ENCODE measurements around the gene CELF4.

The CELF4 gene

DNA sequence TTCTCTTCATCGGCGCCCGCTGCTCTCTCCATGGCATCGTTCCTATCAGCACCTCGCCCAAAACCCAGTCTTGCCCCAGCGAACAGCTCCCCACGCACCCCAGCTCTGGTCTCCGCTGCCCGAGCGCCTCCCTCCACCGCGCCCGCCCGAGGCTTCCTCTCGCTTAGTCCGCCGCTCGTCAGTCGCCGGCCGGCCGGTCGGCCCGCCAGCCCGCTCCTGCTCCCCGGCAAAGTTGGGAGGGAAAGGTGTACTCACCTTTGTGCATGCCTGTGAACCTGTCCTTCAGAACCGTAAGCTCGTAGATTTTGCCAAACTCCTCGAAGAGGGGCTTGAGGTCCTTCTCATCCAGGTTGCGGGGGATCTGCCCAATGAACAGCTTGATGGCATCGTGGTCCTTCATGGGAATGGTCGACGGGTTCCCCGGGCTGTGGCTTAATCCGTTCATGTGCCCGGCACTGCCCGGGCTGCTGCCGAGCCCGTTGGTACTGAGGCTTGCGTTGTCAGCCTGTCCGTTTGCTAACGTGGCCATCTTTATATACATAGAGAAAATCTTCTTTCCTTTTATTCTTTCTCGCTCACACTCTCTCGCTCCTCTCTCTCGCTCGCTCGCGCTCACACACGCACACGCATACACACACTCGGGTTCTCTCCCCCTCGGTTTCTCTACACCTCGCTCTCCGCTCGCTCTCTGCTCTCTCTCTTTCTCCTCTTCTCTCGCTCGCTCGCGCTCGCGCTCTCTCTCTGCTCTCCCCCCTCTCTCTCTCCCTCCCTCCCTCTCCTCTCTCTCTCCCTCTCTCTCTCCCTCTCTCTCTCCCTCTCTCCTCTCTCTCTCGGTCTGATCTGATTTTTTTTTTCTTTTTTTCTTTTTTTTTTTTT lies at the start of gene CELF4:
Gene CELF4 (minus strand): TSS at position 698 of the 876 bp plus-strand sequence.
- DNase-seq: peak; percentile 10

DNA sequence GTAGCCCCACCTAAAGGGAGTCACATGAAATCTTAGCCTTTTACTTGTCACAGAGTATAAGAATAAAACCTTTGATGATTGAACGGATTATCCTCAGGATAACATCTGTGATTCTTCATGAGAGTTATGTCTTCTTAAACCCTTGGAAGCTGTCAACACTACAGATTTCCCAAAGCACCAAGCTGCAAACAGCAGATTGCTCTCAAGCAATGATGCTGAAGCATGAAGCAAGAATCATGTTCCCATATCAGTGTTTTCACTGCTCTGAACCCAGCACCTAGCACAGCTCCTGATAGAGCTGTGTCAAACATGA lies 47.6 kb upstream of the CELF4 start:
- no peak for DNase-seq

DNA sequence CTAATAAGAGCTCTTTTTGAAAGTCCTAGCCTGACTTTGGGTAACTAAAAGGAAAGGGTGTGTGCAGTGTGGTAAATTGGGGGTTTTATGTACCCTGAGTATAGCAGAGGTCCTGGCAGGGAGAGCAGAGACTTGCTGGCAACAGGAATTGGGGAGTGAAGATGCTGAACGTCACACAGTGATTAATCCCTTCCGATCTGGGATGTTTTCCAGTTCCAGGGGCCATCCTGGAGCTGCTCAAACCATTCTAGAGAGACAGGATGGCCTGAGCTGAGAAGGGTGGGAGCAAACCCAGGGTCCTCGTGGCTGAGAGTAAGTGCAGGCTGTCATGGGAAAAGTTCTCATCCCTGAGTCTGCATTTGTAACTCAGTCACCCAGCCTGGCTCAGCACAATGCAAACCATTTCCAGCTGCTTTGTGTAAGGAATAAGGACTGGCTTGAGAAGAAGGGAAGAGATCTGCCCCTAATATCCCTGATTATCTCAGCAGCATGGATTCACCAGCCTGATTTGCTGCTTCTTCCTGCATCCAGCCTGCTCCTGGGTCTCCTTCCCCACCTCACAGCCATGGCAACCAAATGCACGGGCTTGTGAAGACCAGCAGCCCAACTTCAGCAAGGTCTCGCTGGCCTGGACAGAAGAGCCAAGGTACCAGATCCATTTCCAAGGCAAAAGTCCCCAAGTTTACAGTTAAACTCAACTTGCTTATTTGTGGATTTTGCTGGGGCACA lies 47.1 kb upstream of the CELF4 start:
- no peak for DNase-seq

DNA sequence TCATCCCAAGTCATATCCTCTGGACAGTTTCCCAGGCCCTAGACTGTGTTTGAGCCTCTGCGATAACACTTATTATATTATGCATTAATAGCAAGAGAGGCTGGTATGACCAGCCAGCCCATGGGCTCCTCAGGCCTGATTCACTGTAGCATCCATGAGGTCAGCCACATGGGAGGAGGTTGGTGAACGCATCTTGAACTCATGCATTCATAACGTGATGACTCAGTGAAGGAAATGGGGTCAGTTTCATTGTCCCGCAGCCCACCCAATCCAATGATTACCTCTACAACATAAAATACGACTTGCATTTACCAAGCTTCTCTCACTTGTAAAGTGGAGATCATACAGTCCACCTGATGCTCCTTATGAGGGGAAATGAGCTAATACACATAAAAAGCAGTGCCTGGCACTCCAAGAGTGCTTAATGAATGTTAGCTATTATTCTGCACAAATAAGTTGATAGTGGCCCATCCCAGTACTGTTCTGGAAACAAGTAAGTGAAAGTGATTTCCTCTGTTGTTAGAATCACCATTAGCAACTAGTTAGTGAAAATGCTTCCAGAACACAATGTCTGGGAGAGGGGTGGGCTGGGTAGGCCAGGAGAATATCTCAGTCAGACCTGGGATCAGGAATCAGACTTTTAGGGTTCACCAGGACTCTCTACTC lies 46.1 kb upstream of the CELF4 start:
- DNase-seq: no peak

DNA sequence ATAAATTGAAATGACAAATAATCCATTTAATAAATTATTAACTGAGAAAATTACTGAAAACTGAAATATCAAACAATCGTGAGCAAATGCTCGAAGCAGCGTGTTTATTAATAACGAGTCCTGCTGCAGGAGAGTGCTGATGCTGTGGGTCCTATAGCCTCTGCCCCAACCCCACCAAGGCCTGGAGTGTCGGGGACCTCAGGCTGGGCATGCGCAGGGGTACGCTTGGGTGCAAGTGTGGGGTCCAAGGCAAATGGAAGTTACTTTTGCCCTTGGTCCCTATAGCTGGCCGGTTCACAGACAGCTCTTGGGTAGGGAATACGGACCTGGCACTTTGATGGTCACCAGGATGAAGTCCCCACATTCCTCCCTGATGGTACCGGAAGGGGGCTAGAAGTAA lies 43.3 kb upstream of the CELF4 start:
- DNase-seq: no peak

DNA sequence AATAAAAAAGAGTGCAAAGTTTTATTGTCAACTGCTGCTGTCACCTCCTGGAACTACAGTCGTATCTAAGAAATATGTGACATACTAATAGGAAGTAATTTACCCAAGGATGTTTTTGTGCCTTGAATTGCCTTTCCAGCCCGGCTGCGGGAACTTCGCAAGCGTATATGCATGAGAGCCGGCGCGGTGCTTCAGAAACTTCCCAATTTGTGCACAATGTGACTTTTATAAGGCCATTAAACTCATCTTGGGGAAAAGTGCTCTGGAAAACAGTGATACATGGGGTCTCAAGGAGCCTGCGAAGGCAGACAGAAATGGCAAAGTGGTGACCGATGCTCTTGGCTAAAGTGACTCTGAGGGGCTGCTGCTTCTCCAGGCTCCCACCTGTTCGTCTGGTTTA lies 41.7 kb upstream of the CELF4 start:
- no peak for DNase-seq

DNA sequence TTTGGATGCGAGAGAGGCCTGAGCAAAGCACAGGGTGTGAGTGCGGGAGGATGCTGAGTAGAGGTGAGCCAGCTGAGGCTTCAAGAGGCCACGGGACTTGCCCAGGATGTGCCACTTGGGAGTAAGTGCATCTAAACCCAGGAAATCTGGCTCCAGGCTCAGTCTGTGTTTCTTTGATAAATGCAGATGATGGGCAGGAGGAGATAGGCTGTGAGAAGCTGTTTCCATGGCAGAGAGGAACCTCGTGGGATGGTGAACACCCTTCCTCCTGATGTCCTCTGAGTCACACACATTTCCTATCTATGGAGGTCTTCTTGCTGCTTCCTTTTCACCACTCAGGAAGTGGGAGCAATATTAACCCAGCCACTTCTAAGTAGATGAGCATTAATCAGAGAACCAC lies 38.4 kb upstream of the CELF4 start:
- DNase-seq: no peak

DNA sequence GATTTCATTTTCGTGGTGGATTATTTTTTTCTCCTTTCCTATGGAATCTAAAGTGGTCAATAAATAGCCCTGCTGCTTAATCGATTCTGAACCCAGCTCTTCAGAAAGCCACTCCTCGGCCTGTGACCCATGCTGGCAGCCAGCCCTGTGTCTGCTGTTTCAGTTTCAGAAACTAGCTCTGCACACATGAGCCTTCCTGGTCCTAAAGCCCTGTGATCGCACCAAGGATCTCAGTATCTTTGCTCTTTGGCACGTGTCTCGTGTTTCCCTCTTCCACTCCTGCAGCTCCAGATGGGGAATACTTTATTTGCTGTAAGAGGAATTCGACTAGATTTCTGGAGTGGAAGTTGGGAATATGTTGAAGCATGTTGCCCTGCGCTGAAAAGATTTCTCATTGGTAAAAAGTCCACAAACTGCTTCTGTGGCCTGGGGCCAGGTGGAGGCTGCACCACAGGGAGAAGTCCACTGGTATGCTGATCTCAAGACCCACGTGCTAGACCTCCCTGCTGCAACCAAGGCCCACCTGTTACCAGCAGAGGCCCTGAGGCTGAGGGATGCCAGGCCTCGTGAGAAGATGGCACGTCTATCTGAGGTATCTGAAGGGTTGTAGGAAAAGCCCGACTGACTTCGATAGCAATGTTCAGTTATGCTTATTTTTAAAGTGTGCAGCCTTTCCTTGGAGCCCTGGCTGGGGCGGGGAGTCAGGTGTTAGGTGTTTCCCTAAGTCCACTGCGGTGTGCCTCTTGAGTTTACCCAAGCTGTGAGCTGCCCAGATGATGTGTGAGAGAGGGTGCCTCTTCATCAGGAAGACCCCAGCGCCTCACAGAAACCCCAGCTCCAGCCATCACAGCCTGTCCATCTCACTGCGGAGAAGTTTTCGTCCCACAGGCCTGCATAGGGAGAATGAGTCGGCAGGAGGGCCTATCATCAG lies 33.6 kb upstream of the CELF4 start:
- DNase-seq: no peak

DNA sequence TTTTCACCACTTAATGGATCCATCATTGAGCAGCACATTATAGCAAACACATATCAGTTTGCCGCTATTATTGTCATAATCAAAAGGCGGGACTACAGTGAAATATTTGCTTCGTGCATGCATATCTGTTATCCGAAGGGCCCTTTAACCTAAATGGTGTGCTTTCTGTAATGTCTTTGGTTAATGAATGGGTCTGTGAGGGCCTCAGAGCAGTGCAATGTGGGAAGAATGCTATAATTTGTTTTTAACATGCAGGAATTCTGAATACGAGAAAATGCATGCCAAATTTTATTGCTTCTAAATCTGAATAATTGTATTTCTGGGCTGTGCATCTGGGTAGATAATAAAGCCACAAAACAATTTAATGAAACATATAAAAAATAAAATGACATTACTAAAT lies 32.8 kb upstream of the CELF4 start:
- no peak for DNase-seq

DNA sequence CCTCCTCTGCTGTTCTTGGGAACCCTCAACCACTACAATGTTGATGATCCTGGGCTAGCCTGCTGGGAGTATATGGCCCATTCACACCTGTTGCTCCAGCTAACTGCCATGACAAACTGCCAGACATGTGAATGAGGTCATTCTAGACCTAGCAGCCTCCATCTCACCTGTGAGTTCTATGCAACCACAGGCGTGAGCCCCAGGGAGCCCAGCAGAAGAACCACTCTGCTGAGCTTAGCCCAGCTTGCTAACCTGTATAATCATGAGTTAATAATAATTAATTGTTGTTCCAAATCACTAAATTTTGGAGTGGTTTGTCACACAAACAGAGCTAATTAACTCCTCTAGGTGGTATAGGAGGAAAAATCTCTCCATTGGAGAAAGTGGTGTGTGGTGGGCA lies 24.7 kb upstream of the CELF4 start:
- no peak for DNase-seq

DNA sequence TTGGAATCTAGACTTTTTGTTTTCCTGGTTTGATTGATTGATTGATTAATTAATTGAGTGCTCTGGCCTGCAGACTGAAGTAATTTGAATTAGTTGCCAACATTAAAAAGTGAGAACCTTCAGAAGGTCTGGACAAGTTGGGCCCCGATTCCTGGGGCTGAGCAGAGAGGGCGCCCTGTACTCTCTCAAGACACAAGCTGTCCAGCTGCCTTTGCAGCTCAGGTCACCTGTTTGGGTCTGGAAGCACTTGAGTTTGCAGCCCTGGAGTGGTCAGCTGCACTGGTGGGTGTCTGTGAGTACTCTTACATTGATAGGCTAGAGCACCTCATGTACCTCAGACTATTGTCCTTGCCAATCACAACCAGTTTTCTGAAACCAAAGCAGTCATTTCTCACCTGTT lies 22.7 kb upstream of the CELF4 start:
- no peak for DNase-seq

DNA sequence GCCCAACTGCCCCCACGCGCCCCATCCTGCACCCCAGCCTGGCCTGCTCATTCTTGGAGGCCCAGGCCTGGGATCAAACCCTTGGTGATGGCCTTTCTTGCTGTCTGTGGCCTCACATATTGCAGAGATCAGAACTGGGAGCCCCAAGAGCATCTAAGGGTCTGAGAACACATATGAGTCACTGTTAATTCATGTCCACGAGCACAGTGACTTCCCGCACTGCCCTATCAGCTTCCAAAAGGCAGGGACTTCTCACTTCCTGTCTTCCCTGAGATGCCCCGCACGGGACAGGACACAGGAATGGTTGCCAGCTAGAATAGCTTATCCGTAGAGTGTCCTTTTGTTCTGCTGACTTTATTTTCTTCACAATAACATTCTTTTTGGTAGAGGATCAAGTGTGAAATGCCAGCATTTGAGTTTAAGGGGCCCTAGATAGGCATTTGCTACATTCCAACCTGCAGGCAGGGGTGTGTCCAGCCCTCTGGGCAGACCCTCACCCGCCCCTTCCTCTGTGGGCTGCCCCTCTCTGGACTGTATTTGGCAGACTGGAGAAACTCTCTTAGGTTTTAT lies 21.1 kb upstream of the CELF4 start:
- DNase-seq: no peak

DNA sequence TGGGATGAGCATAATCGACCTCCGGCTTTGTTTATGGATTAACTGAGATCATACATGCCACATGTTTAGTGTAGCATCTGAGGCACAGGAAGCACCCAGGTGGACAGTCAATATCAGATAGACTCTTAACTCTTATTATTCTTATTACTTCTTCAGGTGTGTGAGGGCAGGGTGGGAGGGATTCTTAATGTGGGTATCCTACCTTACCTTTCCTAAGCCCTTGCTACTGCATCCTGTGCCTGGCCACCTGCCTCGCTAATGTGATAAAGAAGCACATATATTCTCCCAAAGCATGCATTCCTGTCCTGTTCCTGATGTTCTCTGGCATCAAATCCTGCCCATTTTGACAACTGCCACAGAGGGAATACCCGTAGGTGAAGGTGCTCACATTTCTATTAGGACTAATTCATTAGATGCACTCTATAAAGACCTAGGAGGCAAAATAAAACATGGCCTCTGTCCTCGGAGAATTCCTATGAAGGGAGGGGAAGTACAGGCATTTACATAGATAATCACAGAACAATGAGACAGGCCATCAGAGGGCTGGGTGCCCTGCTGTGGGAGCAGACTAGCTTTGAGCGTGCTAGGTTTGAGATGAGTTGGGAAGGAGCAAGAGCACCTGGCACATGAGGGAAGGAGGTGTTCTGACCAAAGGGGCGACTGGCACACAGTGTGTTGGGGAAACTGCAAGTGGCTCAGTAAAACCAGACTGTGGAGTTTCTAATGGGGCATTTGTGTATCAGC lies 19.5 kb upstream of the CELF4 start:
- no peak for DNase-seq

DNA sequence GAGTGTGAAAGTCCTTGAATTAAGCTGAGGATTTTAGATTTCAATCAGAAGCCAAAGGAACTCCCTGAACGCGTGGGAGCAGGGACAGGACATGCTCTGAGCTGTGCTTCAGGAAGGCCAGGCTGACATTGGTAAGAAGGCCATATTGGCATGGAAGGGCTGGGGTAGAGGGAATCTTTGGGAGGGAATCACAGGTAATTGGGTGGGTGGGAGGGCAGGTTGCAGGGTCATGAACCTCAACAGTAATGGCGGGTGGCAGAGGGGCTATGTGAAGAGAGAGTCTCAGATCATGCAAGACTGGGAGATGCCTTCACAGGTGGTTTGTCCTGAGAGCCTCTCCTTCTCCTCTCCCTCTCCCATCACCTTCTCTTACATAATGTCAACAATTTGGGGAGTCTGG lies 18.6 kb upstream of the CELF4 start:
- no peak for DNase-seq

DNA sequence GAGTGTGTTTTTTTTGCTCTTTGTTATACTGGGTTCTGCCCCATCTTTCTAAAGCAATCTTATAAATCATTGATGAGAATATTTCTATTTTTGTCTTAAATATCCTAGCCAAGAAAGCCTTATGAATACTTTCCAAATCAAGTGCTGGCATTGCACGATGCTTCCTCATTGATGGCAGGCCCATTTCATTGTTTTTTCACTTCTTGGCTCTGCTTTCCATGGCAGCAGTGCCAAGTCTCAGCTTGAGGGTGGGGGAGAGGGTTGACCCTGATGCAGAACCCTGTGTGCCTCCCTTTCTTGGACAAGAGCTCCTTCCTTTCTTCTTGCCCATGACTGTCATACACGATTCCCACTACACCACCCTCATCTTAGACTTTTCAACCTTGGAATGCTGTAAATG lies 16.7 kb upstream of the CELF4 start:
- no peak for DNase-seq

DNA sequence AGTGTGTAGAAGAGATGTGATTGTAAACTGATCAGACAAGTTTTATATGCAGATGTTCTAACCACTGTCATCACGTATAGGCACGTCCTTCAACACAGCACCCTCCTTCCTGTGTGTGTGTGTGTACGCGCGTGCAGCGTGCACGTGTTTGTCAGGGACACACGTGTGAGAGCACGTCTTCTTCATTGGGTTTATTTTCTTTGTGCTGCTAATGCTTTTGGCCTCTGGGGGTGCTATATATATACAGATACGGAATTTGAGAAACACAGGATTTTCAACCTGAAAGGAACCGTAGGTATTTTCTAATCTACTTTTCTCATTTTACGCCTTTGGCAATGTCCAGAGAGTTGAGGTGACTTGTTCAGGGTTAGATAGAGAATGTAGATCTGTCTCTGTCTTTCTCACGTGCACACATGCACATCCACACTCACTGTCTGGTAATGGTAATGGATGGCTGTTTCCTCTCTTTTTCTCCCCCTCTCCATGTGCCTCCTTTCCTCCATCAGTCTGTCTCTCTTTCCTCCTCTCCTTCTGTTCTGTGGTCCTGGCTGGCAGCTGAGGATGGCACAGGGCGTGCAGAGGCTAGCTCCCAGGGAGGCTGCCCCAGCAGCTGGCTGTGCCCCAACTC lies 13.4 kb upstream of the CELF4 start:
- DNase-seq: peak; percentile 64

DNA sequence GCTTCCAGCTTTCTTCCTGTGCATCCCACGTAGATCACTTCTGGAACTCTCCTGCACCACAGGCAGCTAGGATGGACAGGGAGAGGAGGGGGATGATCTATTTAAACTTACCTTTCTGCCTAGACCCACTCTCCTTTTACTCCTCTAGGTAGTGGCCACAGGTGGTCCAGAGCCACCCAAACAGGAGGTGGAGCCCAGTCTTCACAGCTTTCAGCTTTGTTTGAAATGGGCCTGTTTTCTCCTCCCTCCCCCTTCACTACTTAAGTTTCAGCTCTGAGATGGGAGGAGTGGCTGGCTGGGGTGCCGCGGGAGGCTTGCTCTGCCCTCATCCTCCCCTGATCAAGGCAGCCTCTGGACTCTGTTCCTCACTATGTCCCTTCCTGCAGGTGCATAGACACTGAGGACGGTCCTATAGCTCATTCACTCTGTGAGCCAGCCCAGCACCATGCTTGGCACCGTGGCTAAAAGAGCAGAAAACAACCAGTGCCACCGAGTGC lies 12.6 kb upstream of the CELF4 start:
- DNase-seq: no peak

DNA sequence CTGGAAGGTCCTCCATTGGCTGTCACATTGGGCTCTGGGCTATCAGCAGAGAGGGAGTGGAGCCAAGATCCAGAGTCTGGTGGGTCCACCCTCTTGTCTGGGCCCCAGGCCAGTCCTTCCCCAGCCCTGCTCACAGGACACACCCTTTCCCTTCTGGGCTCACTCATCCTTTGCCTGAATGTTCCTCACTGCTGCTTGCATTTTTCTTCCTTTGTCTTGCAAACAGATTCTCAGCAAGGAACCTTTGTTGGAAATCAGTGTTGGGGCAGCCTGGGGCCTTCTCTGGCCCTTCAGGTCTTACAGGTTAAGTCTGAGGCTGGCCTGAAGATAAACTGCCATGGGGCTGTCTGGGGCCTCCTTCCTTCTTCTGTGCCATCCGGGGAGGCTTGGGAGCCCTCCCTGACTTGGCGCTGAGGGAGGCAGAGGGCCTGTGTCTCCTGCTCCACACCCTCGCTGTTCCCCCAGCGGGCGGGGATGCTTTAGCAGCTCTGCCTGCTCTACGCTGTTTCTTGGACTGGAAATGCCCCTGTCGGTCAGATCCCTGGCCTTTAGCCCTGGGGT lies 11.5 kb upstream of the CELF4 start:
- no peak for DNase-seq

DNA sequence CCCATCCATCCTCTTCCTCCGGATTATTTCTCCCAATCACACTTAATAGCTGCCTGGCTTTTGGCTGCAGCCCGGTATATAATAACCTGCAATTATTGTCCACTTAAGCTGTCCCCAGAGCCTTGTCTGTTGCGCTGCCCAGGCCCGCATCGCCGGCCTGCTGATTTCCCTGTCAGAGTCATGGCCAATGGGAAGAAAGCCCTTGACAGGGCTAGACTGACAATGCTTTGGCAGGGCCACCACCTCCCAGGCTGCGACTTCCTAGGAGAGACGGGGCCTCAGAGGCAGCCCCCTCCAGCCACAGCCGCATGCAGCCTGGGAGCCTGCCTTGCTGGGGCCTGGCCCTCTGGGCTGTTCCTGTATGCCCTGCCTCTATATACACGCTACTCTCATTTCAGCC lies 10.0 kb upstream of the CELF4 start:
- no peak for DNase-seq

DNA sequence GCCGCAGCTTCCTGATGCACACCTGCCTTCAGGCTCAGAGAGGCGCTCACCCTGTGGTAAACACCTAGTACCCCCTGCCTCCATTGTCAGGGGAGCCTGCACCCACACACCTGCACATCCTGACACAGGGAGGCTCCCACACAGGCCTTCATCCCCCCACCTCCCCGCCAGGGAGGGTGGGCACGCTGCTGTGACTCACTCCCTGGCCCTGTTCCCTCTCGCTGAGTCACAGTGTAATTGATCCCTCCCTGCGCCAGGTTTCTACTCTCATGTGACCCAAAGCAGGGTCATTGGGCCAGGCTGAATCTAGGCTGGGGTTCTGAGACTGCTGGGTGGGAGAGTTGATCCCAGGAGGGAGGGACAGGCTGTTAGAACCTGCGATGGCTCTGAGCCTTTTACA lies 8.5 kb upstream of the CELF4 start:
- no peak for DNase-seq

DNA sequence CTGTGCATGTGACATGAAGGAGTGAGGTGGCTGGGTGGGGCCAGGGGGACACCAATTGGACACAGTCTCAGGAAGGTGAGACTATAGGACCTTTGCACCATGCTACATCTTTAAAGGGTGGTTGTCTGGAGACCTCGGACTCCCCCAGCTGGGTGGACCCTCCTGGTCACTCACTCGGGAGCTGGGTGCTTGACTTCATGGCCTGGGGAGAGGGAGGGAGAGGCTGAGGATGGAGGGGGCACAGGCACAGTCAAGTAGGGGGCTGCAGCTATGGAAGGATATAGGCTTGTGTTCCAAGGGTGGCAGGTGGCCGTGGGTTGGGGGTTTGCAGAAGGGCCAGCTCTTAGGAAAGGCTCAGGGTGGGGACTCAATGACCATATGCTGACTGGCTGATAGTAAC lies 7.1 kb upstream of the CELF4 start:
- DNase-seq: no peak
